Natural killer cell (primary cell): Measurements from ENCODE around the gene CBR3. TPM values are rescaled to one million over a fixed set of nuclear protein-coding genes. Genes with fewer than 3 reads are reported as not detected.
A peak's percentile ranks its signal among the peaks of the same experiment; 100 is the strongest.

Source experiments
- ATAC-seq, 3 donors: fragments of 150-1000 bp in 2 of 3; fragments of 200-7000 bp in 1 of 3; cut with Tn5 transposase; 1 replicate in 1 of 3; 2 replicates in 2 of 3; pipeline ENCODE4 v1.10.0; 2021; ENCODE audit warnings: mild to moderate bottlenecking in 2 of 3, moderate library complexity in 2 of 3
- DNase-seq, 2 donors: peaks; one replicate each; pipeline versions ENCODE4 v3.0.0 to v3.0.0-alpha.2; 2013 to 2021; ENCODE audit warnings: mixed read lengths in 1 of 2
- H3K27ac ChIP-seq: one replicate; pipeline ENCODE4 v1.5.1; 2013; ENCODE audit warnings: mild to moderate bottlenecking, low read length
- H3K27me3 ChIP-seq: one replicate; pipeline ENCODE4 v1.6.1; 2013; ENCODE audit warnings: low read length; ENCODE audit not compliant: control insufficient read depth, insufficient read depth
- H3K36me3 ChIP-seq: one replicate; pipeline ENCODE4 v1.6.1; 2013; ENCODE audit warnings: low read length; ENCODE audit not compliant: control insufficient read depth, insufficient read depth
- H3K4me1 ChIP-seq: one replicate; pipeline ENCODE4 v1.6.1; 2013; ENCODE audit warnings: low read length; ENCODE audit not compliant: control insufficient read depth, insufficient read depth
- H3K4me3 ChIP-seq: one replicate; pipeline ENCODE4 v1.5.1; 2013; ENCODE audit warnings: low read length
- H3K9me3 ChIP-seq: one replicate; pipeline ENCODE4 v1.6.1; 2013; ENCODE audit warnings: low read length; ENCODE audit not compliant: control insufficient read depth, insufficient read depth
- H3K27ac Mint-ChIP-seq, 2 donors: one replicate each; pipeline ENCODE4 v1.8.0; 2022; ENCODE audit warnings: mild to moderate bottlenecking in 2 of 2, mixed read lengths in 2 of 2, moderate library complexity in 1 of 2
- H3K27me3 Mint-ChIP-seq, 2 donors: one replicate each; pipeline ENCODE4 v1.8.0; 2022; ENCODE audit warnings: low read depth in 2 of 2, mixed read lengths in 2 of 2
- H3K36me3 Mint-ChIP-seq: one replicate; pipeline ENCODE4 v1.8.0; 2022; ENCODE audit warnings: mixed read lengths
- H3K4me1 Mint-ChIP-seq, 2 donors: one replicate each; pipeline ENCODE4 v1.8.0; 2022; ENCODE audit warnings: mixed read lengths in 2 of 2
- H3K4me3 Mint-ChIP-seq: one replicate; pipeline ENCODE4 v1.8.0; 2022; ENCODE audit warnings: mild to moderate bottlenecking, moderate library complexity, mixed read lengths
- H3K9me3 Mint-ChIP-seq, 2 donors: one replicate each; pipeline ENCODE4 v1.8.0; 2022; ENCODE audit warnings: mixed read lengths in 2 of 2
- CTCF ChIP-seq: fragments of 200-600 bp; IDR thresholded peaks from one replicate; pipeline ENCODE4 v1.8.0; 2022; ENCODE audit warnings: antibody characterized with exemption
- WGBS: methylation state at CpG from one replicate; pipeline ENCODE4 v1.1.7; 2013; ENCODE audit warnings: missing lambda C conversion rate; ENCODE audit not compliant: insufficient coverage; 5-methylcytosine and 5-hydroxymethylcytosine counted together
- intact Hi-C: fragments of 100-400 bp; cut with micrococcal nuclease; formaldehyde crosslinking; loops from one replicate; pipeline ENCODE4 v1.14.2; 2022
- total RNA-seq, 4 donors: library from RNA; stranded (reverse); fragments of 120-200 nt in 1 of 4; gene quantifications; one replicate each; pipeline versions ENCODE4 v1.2.3 to v1.2.4, GENCODE V29; 2013 to 2022

CBR3 gene
- total RNA-seq, 3 donors from 2014 or later (not counting 1 experiment from before 2014, with no cell fraction given), result 0.95 to 1.5 (median 1.2) TPM

DNA sequence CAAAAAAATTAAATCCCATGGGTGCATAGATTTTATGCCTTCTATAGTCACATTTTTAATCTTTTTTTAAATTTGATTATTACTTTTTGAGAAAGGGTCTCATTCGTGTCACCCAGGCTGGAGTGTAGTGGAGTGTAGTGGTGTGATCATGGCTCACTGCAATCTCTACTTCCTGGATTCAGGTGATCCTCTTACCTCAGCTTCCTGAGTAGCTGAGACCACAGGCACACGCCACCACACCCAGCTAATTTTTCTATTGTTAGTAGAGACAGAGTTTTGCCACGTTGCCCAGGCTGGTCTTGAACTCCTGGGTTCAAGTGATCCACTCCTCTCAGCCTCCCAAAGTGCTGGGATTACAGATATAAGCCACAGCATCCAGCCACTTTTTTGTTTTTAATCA is 10.4 kb downstream of the CBR3 start:
- no peak overlapping the region for H3K4me3 Mint-ChIP-seq

GRCh38 chr21:36147911-36148310 is 13.0 kb downstream of the CBR3 start:
- intact Hi-C loops, result no loop called here
- no peak overlapping the region for H3K27ac Mint-ChIP-seq
- no peak overlapping the region for H3K4me3 ChIP-seq

More for the DNA sequence above, 10.4 kb downstream of the CBR3 start:
- DNase-seq (peak in 1 of 2 donors; percentile 55), ATAC-seq (no peak)
- WGBS, result 6% methylated on average over 3 of the region's 3 CpGs
- no peak for TF ChIP-seq CTCF
- H3K9me3 Mint-ChIP-seq, result no peaks in the 10 kb centered on the region
- peaks cover 8 to 9% of the 10 kb centered on the region in 2 donors for H3K4me1 Mint-ChIP-seq
- Histone ChIP-seq H3K9me3 (no peaks in the 10 kb centered on the region), H3K27ac (no peak overlapping the region), H3K4me3 (no peak overlapping the region), H3K4me1 (peaks cover 23% of the 10 kb centered on the region), H3K36me3 (no peaks in the 10 kb centered on the region), H3K27me3 (no peaks in the 10 kb centered on the region)
- H3K27me3 Mint-ChIP-seq, result no peaks in the 10 kb centered on the region
- no peak overlapping the region for H3K27ac Mint-ChIP-seq
- intact Hi-C loops, result no loop called here
- H3K36me3 Mint-ChIP-seq, result no peaks in the 10 kb centered on the region

DNA sequence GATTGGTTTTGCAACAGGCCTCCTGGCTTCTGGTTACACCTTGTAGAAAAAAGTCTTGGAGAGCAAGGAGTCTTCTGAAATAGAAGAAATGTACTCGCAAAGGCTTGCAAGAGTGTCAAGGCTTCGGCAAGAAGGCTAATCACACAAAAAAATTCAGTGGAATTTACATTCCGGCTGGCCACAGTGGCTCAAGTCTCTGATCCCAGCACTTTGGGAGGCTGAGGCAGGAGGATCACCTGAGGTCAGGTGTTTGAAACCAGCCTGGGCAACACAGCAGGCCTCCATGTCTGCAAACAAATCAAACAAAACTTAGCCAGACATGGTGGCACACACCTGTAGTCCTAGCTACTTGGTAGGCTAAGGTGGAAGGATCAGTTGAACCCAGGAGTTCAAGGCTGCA is 14.0 kb downstream of the CBR3 start:
- Mint-ChIP-seq H3K4me1 (peaks cover 0 to 11% of the 10 kb centered on the region in 2 donors), H3K9me3 (no peaks in the 10 kb centered on the region), H3K27me3 (no peaks in the 10 kb centered on the region), H3K27ac (no peak overlapping the region), H3K4me3 (no peak overlapping the region), H3K36me3 (no peaks in the 10 kb centered on the region)
- H3K36me3 ChIP-seq, result no peaks in the 10 kb centered on the region
- peaks cover 27% of the 10 kb centered on the region for H3K4me1 ChIP-seq
- intact Hi-C loops, result no loop called here
- TF ChIP-seq CTCF, result no peak
- no peaks in the 10 kb centered on the region for H3K27me3 ChIP-seq
- no peak overlapping the region for H3K27ac ChIP-seq
- 97% methylated on average over 3 of the region's 3 CpGs for WGBS
- no peak overlapping the region for H3K4me3 ChIP-seq
- no peak for DNase-seq
- H3K9me3 ChIP-seq, result no peaks in the 10 kb centered on the region
- no peak for ATAC-seq

More at GRCh38 chr21:36147911-36148310, 13.0 kb downstream of the CBR3 start:
- Mint-ChIP-seq H3K27me3 (no peaks in the 10 kb centered on the region), H3K36me3 (no peaks in the 10 kb centered on the region), H3K4me3 (no peak overlapping the region), H3K4me1 (peaks cover 0 to 7% of the 10 kb centered on the region in 2 donors), H3K9me3 (no peaks in the 10 kb centered on the region)
- no peak overlapping the region for H3K27ac ChIP-seq
- ATAC-seq (no peak), DNase-seq (no peak)
- H3K27me3 ChIP-seq, result no peaks in the 10 kb centered on the region
- TF ChIP-seq CTCF, result no peak
- WGBS, result 93% methylated on average over 5 of the region's 5 CpGs
- H3K9me3 ChIP-seq, result no peaks in the 10 kb centered on the region
- no peaks in the 10 kb centered on the region for H3K36me3 ChIP-seq
- peaks cover 27% of the 10 kb centered on the region for H3K4me1 ChIP-seq
